Neuronal stem cell (in vitro differentiated cells): ENCODE data around the gene CDK5R1.

Source experiments
- DNase-seq: peaks from one replicate; pipeline ENCODE4 v3.0.0-alpha.2; 2013; ENCODE audit warnings: low spot score
- H2AFZ ChIP-seq: one replicate; pipeline ENCODE4 v1.6.1; 2013; ENCODE audit warnings: mild to moderate bottlenecking, low read length, inconsistent platforms
- H2AK5ac ChIP-seq: 2 replicates; pipeline ENCODE4 v1.6.1; 2013; ENCODE audit warnings: low read depth, mild to moderate bottlenecking, inconsistent platforms, low read length, moderate library complexity, mixed read lengths
- H2BK120ac ChIP-seq: 2 replicates; pipeline ENCODE4 v1.6.1; 2013; ENCODE audit warnings: low read depth, mild to moderate bottlenecking, inconsistent platforms, low read length, moderate library complexity, mixed read lengths
- H2BK12ac ChIP-seq: one replicate; pipeline ENCODE4 v1.6.1; 2013; ENCODE audit warnings: low read length, inconsistent platforms
- H2BK15ac ChIP-seq: 2 replicates; pipeline ENCODE4 v1.6.1; 2013; ENCODE audit warnings: mild to moderate bottlenecking, low read length, inconsistent platforms, mixed read lengths
- H2BK5ac ChIP-seq: one replicate; pipeline ENCODE4 v1.6.1; 2013; ENCODE audit warnings: inconsistent platforms, mild to moderate bottlenecking, low read length, moderate library complexity
- H3K14ac ChIP-seq: one replicate; pipeline ENCODE4 v1.6.1; 2013; ENCODE audit warnings: low read length, inconsistent platforms
- H3K18ac ChIP-seq: 2 replicates; pipeline ENCODE4 v1.6.1; 2013; ENCODE audit warnings: low read length, inconsistent platforms
- H3K23ac ChIP-seq: 2 replicates; pipeline ENCODE4 v1.6.1; 2013; ENCODE audit warnings: low read depth, mild to moderate bottlenecking, mixed read lengths, low read length, inconsistent platforms; ENCODE audit not compliant: poor library complexity
- H3K27ac ChIP-seq: replicated peaks from 3 replicates; pipeline ENCODE4 v1.5.1; 2013; ENCODE audit warnings: low read length, inconsistent platforms
- H3K27me3 ChIP-seq, 3 experiments: 2 replicates each; pipeline ENCODE4 v1.6.1; 2013; ENCODE audit warnings: low read length in 3 of 3, mild to moderate bottlenecking in 2 of 3, inconsistent platforms in 1 of 3, low read depth in 1 of 3, mixed read lengths in 1 of 3, moderate library complexity in 1 of 3; ENCODE audit not compliant: control insufficient read depth in 3 of 3, insufficient read depth in 3 of 3
- H3K36me3 ChIP-seq, 2 donors: replicated peaks in 1 of 2; 2 replicates each; pipeline ENCODE4 v1.6.1; 2013; ENCODE audit warnings: low read length in 2 of 2; ENCODE audit not compliant: control insufficient read depth in 2 of 2, insufficient read depth in 2 of 2
- H3K4ac ChIP-seq: 2 replicates; pipeline ENCODE4 v1.6.1; 2013; ENCODE audit warnings: inconsistent platforms, mild to moderate bottlenecking, low read length, moderate library complexity
- H3K4me1 ChIP-seq, 2 donors: 1 replicate in 1 of 2; 2 replicates in 1 of 2; pipeline ENCODE4 v1.6.1; 2013; ENCODE audit warnings: low read length in 2 of 2, low read depth in 1 of 2; ENCODE audit not compliant: control insufficient read depth in 2 of 2, insufficient read depth in 1 of 2
- H3K4me2 ChIP-seq: one replicate; pipeline ENCODE4 v1.6.1; 2013; ENCODE audit warnings: mild to moderate bottlenecking, low read length, inconsistent platforms; ENCODE audit not compliant: insufficient read depth, poor library complexity, severe bottlenecking
- H3K4me3 ChIP-seq, 2 donors: 2 replicates each; pipeline ENCODE4 v1.5.1; 2013; ENCODE audit warnings: low read length in 2 of 2, mild to moderate bottlenecking in 2 of 2, inconsistent platforms in 1 of 2, moderate library complexity in 1 of 2
- H3K79me1 ChIP-seq: one replicate; pipeline ENCODE4 v1.6.1; 2013; ENCODE audit warnings: low read depth, mild to moderate bottlenecking, inconsistent platforms, low read length, moderate library complexity
- H3K9ac ChIP-seq: one replicate; pipeline ENCODE4 v1.6.1; 2013; ENCODE audit warnings: mild to moderate bottlenecking, low read depth, low read length, inconsistent platforms; ENCODE audit not compliant: poor library complexity
- H3K9me3 ChIP-seq, 2 donors: replicated peaks in 1 of 2; 2 replicates each; pipeline versions ENCODE3 to v1.6.1; 2013; ENCODE audit warnings: low read length in 2 of 2, mild to moderate bottlenecking in 2 of 2, inconsistent platforms in 1 of 2, low read depth in 1 of 2, mixed read lengths in 1 of 2, moderate library complexity in 1 of 2; ENCODE audit not compliant: control insufficient read depth in 2 of 2, insufficient read depth in 1 of 2
- H4K8ac ChIP-seq: one replicate; pipeline ENCODE4 v1.6.1; 2013; ENCODE audit warnings: low read depth, mild to moderate bottlenecking, inconsistent platforms, low read length, moderate library complexity
- H4K91ac ChIP-seq: one replicate; pipeline ENCODE4 v1.6.1; 2013; ENCODE audit warnings: low read length, low read depth, mild to moderate bottlenecking, inconsistent platforms; ENCODE audit not compliant: poor library complexity
- WGBS, 2 donors: extraction: QIAGEN DNeasy Blood & Tissue Kit; methylation state at CpG; one replicate each; pipeline ENCODE4 v1.1.7; 2013; ENCODE audit warnings: missing lambda C conversion rate in 2 of 2, mixed read lengths in 1 of 2; ENCODE audit not compliant: insufficient read length in 2 of 2, insufficient replicate concordance in 1 of 2; ENCODE audit errors: extremely low coverage in 2 of 2; 5-methylcytosine and 5-hydroxymethylcytosine counted together

The CDK5R1 gene

GRCh38 chr17:32483451-32484019 lies 3.3 kb upstream of the CDK5R1 start:
- Histone ChIP-seq H3K79me1 (peaks cover 9% of the 10 kb centered on the region), H2BK120ac (no peak overlapping the region), H2BK12ac (no peak overlapping the region), H3K4me2 (no peak overlapping the region), H3K14ac (no peak overlapping the region), H2BK5ac (no peak overlapping the region), H2AK5ac (no peak overlapping the region), H4K8ac (no peak overlapping the region), H3K36me3 (peaks cover 30 to 54% of the 10 kb centered on the region in 2 donors), H3K4me3 (no peak overlapping the region), H3K27me3 (no peaks in the 10 kb centered on the region), H3K9me3 (no peaks in the 10 kb centered on the region), H3K23ac (no peak overlapping the region), H2AFZ (peak overlapping the region; percentile 84), H4K91ac (no peak overlapping the region), H3K27ac (peak overlapping the region; percentile 62), H3K9ac (no peak overlapping the region), H2BK15ac (no peak overlapping the region), H3K4me1 (peaks cover 18 to 23% of the 10 kb centered on the region in 2 donors), H3K18ac (peak overlapping the region; percentile 69), H3K4ac (no peak overlapping the region)
- peak; percentile 62 for DNase-seq
- no CpG with 5 or more reads among the region's 7 CpGs for WGBS, 2 donors

- Histone ChIP-seq H2BK5ac (no peak overlapping the region), H2BK12ac (no peak overlapping the region), H3K9ac (no peak overlapping the region), H3K27ac (peak overlapping the region; percentile 62), H2AFZ (peak overlapping the region; percentile 84), H3K36me3 (peaks cover 29 to 54% of the 10 kb centered on the region in 2 donors), H3K9me3 (no peaks in the 10 kb centered on the region), H2BK15ac (no peak overlapping the region), H3K4me2 (no peak overlapping the region), H4K8ac (no peak overlapping the region), H3K4ac (no peak overlapping the region), H4K91ac (no peak overlapping the region), H3K4me1 (peaks cover 19 to 23% of the 10 kb centered on the region in 2 donors), H3K79me1 (peaks cover 9% of the 10 kb centered on the region), H2BK120ac (no peak overlapping the region), H3K27me3 (no peaks in the 10 kb centered on the region), H3K23ac (no peak overlapping the region), H3K4me3 (no peak overlapping the region), H3K18ac (peak overlapping the region; percentile 72), H2AK5ac (peak overlapping the region; percentile 74), H3K14ac (peak overlapping the region; percentile 92)
- WGBS, 2 donors, result no CpG with 5 or more reads among the region's 4 CpGs
- DNase-seq, result no peak
Measured at GRCh38 chr17:32484041-32484461, 2.7 kb upstream of the CDK5R1 start.

- no peak overlapping the region for H3K18ac ChIP-seq
- H3K4ac ChIP-seq, result no peak overlapping the region
- no peak overlapping the region for H2BK15ac ChIP-seq
- no peak overlapping the region for H4K91ac ChIP-seq
- H3K14ac ChIP-seq, result no peak overlapping the region
- H4K8ac ChIP-seq, result no peak overlapping the region
- H3K27ac ChIP-seq, result no peak overlapping the region
- H3K79me1 ChIP-seq, result peaks cover 9% of the 10 kb centered on the region
- WGBS, 2 donors, result no CpG with 5 or more reads among the region's 11 CpGs
- H2BK5ac ChIP-seq, result no peak overlapping the region
- peaks cover 21 to 26% of the 10 kb centered on the region in 2 donors for H3K4me1 ChIP-seq
- H2BK12ac ChIP-seq, result no peak overlapping the region
- peaks cover 24 to 54% of the 10 kb centered on the region in 2 donors for H3K36me3 ChIP-seq
- no peak overlapping the region for H2AK5ac ChIP-seq
- H3K9me3 ChIP-seq, result no peaks in the 10 kb centered on the region
- H3K4me2 ChIP-seq, result no peak overlapping the region
- no peak overlapping the region for H3K4me3 ChIP-seq
- H3K27me3 ChIP-seq, result no peaks in the 10 kb centered on the region
- DNase-seq, result no peak
- no peak overlapping the region for H3K23ac ChIP-seq
- no peak overlapping the region for H2BK120ac ChIP-seq
- H2AFZ ChIP-seq, result no peak overlapping the region
- no peak overlapping the region for H3K9ac ChIP-seq
Measured at GRCh38 chr17:32484628-32485027, 2.2 kb upstream of the CDK5R1 start.

GRCh38 chr17:32485261-32486110 lies 1.3 kb upstream of the CDK5R1 start:
- peaks cover 25 to 30% of the 10 kb centered on the region in 2 donors for H3K4me1 ChIP-seq
- no peak overlapping the region for H3K27ac ChIP-seq
- H3K4me3 ChIP-seq, result no peak overlapping the region
- no peak overlapping the region for H3K4me2 ChIP-seq
- H2BK15ac ChIP-seq, result no peak overlapping the region
- no peak overlapping the region for H3K4ac ChIP-seq
- no peaks in the 10 kb centered on the region for H3K27me3 ChIP-seq
- H4K91ac ChIP-seq, result no peak overlapping the region
- H2BK5ac ChIP-seq, result no peak overlapping the region
- H3K18ac ChIP-seq, result no peak overlapping the region
- no peak overlapping the region for H3K9ac ChIP-seq
- no peak overlapping the region for H3K14ac ChIP-seq
- no peaks in the 10 kb centered on the region for H3K9me3 ChIP-seq
- H2BK12ac ChIP-seq, result no peak overlapping the region
- no peak overlapping the region for H2BK120ac ChIP-seq
- H2AFZ ChIP-seq, result peak overlapping the region; percentile 88
- H3K23ac ChIP-seq, result no peak overlapping the region
- peaks cover 9% of the 10 kb centered on the region for H3K79me1 ChIP-seq
- DNase-seq, result no peak
- no CpG with 5 or more reads among the region's 12 CpGs for WGBS, 2 donors
- H2AK5ac ChIP-seq, result peak overlapping the region; percentile 65
- H4K8ac ChIP-seq, result no peak overlapping the region
- peaks cover 22 to 54% of the 10 kb centered on the region in 2 donors for H3K36me3 ChIP-seq
